ENCODE measurements around the gene PAK5.

DNA sequence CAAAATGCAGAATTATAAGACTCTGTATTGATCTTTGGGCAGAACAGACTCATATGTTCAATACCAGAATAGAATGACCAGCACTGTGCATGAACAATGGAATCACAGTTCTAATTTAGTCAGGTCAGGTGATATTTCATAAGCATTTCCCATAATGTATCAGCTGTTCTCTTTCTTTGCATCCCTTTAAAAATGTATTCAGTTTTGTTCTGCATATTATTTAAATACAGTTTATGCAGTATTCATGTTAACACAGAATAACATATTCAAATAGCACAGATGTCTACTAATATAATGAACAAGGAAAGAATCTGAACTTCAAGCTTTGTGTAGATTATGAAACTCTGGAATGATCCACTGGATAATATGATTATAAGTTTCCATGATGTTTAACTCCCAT lies 196.0 kb downstream of the PAK5 start:
- TF ChIP-seq, protein P1, sequence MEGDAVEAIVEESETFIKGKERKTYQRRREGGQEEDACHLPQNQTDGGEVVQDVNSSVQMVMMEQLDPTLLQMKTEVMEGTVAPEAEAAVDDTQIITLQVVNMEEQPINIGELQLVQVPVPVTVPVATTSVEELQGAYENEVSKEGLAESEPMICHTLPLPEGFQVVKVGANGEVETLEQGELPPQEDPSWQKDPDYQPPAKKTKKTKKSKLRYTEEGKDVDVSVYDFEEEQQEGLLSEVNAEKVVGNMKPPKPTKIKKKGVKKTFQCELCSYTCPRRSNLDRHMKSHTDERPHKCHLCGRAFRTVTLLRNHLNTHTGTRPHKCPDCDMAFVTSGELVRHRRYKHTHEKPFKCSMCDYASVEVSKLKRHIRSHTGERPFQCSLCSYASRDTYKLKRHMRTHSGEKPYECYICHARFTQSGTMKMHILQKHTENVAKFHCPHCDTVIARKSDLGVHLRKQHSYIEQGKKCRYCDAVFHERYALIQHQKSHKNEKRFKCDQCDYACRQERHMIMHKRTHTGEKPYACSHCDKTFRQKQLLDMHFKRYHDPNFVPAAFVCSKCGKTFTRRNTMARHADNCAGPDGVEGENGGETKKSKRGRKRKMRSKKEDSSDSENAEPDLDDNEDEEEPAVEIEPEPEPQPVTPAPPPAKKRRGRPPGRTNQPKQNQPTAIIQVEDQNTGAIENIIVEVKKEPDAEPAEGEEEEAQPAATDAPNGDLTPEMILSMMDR (conservative IDR thresholded peaks at IDR 0.05; ENCODE audit: low read depth, low read length) = no peak
- no peak for TF ChIP-seq EZH2 (IDR thresholded peaks at IDR 0.05; ENCODE audit: low read length, unreplicated experiment)

Measured in PC-3 (cell line).